HCT116 (cell line): ENCODE data around the gene SORCS2.

Experiments
- CEBPB ChIP-seq: IDR thresholded peaks from 2 replicates; pipeline ENCODE4 v1.6.1; 2012; ENCODE audit warnings: low read depth
- EZH2 ChIP-seq: fragments of 200-600 bp; sonication (generic); IDR thresholded peaks from 2 replicates; pipeline ENCODE4 v1.6.1; 2017; ENCODE audit warnings: antibody characterized with exemption, mixed run types
- FOSL1 ChIP-seq: IDR thresholded peaks from 2 replicates; pipeline ENCODE4 v1.6.1; 2012; ENCODE audit warnings: low read depth
- JUND ChIP-seq: IDR thresholded peaks from 2 replicates; pipeline ENCODE4 v1.6.1; 2012
- POLR2A ChIP-seq: IDR thresholded peaks from 2 replicates; pipeline ENCODE4 v1.7.0; 2011; ENCODE audit warnings: borderline replicate concordance; ENCODE audit not compliant: insufficient read depth, insufficient read length; ENCODE audit errors: extremely low read depth
- RAD21 ChIP-seq: IDR thresholded peaks from 2 replicates; pipeline ENCODE4 v1.6.1; 2012; ENCODE audit warnings: low read depth, mild to moderate bottlenecking
- SP1 ChIP-seq: IDR thresholded peaks from 2 replicates; pipeline ENCODE4 v1.6.1; 2012; ENCODE audit warnings: low read depth
- TF ChIP-seq, protein P1 (sequence below), 3 experiments: fragments of 200-600 bp in 1 of 3; sonication (generic) in 1 of 3; IDR thresholded peaks in 2 of 3; conservative IDR thresholded peaks in 1 of 3; 2 replicates each; pipeline ENCODE4 v1.5.1; 2012 to 2017; ENCODE audit warnings: low read depth in 2 of 3, low read length in 2 of 3, antibody characterized with exemption in 1 of 3, borderline replicate concordance in 1 of 3, control low read depth in 1 of 3, mild to moderate bottlenecking in 1 of 3, mixed read lengths in 1 of 3, mixed run types in 1 of 3, moderate library complexity in 1 of 3; ENCODE audit not compliant: insufficient read depth in 1 of 3
- TF ChIP-seq, protein P2 (sequence below): IDR thresholded peaks from 2 replicates; pipeline ENCODE4 v1.6.1; 2012

DNA sequence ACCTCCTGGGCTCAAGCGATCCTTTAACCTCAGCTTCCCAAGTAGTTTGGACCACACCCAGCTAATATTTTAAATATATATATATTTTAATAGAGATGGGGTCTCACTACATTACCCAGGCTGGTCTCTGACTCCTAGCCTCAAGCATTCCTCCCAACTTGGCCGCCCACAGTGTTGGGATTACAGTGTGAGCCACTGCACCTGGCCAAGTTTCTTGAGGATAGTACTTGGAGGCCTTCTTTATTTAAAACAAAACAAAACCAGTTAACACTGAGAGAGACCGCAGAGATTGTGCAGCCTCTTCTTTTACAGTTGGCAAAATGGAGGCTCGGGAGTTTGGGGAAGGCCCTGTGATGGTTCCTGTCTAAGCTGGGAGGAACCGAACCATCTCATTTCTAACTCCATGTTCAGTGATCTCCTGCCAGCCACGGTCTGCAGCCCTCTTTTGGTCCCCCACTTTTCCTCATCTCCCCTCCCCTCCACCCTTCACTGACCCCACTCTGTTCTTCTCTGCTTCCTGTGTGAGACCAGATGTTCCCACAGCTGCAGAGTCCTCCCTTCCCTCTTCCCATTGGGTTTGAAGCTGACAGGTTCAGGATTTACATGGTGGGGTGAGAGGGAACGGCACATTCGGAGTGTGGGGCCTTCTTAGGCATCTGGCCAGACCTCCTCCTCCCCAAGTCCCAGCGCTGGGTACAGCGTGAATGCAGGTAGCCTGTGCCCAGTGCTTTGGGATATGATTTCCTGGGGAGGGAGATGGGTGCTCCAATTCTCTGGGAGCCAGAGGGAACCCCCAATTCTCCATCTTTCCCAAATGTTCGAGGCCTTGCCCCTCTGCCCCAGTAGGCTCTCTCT, 1.4 kb upstream of the SORCS2 start:
- no peak for TF ChIP-seq CEBPB
- TF ChIP-seq, protein P1, sequence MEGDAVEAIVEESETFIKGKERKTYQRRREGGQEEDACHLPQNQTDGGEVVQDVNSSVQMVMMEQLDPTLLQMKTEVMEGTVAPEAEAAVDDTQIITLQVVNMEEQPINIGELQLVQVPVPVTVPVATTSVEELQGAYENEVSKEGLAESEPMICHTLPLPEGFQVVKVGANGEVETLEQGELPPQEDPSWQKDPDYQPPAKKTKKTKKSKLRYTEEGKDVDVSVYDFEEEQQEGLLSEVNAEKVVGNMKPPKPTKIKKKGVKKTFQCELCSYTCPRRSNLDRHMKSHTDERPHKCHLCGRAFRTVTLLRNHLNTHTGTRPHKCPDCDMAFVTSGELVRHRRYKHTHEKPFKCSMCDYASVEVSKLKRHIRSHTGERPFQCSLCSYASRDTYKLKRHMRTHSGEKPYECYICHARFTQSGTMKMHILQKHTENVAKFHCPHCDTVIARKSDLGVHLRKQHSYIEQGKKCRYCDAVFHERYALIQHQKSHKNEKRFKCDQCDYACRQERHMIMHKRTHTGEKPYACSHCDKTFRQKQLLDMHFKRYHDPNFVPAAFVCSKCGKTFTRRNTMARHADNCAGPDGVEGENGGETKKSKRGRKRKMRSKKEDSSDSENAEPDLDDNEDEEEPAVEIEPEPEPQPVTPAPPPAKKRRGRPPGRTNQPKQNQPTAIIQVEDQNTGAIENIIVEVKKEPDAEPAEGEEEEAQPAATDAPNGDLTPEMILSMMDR (IDR thresholded peaks at IDR 0.05 in 2 of 3, conservative IDR thresholded peaks at IDR 0.05 in 1 of 3; ENCODE audit: borderline replicate concordance in 1 of 3, insufficient read depth in 1 of 3, low read depth in 2 of 3, low read length in 2 of 3): no peak
- TF ChIP-seq EZH2: no peak
- TF ChIP-seq, protein P2, sequence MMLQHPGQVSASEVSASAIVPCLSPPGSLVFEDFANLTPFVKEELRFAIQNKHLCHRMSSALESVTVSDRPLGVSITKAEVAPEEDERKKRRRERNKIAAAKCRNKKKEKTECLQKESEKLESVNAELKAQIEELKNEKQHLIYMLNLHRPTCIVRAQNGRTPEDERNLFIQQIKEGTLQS: no peak
- no peak for TF ChIP-seq FOSL1
- no peak for TF ChIP-seq SP1
- TF ChIP-seq POLR2A: no peak
- TF ChIP-seq RAD21: no peak
- TF ChIP-seq JUND: no peak
